Tibial nerve (tissue), 3 donors: Measurements from ENCODE around the gene SNAPC3.

Experiments
- POLR2A ChIP-seq, 2 donors: fragments of 450-650 bp; IDR thresholded peaks; one replicate each; pipeline ENCODE4 v1.6.1; 2017; ENCODE audit warnings: antibody characterized with exemption in 2 of 2, mild to moderate bottlenecking in 2 of 2, moderate library complexity in 2 of 2
- TF ChIP-seq, protein P1 (sequence below), 5 experiments: fragments of 200-600 bp in 3 of 5; fragments of 450-650 bp in 2 of 5; sonication (generic) in 3 of 5; IDR thresholded peaks; one replicate each; pipeline ENCODE4 v1.5.1; 2016 to 2019; ENCODE audit warnings: antibody characterized with exemption in 5 of 5, mild to moderate bottlenecking in 3 of 5, moderate library complexity in 2 of 5

DNA sequence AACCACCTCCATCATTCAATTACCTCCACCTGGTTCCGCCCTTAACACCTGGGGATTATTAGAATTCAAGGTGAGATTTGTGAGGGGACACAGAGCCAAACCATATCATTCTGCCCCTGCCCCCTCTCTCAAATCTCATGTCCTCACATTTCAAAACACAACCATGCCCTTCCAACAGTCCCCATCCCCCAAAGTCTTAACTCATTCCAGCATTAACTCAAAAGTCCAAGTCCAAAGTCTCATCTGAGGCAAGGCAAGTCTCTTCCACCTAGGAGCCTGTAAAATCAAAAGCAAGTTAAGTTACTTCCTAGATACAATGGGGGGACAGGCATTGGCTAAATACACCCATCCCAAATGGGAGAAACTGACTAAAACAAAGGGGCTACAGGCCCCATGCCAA, 69.3 kb downstream of the SNAPC3 start:
- TF ChIP-seq, protein P1, sequence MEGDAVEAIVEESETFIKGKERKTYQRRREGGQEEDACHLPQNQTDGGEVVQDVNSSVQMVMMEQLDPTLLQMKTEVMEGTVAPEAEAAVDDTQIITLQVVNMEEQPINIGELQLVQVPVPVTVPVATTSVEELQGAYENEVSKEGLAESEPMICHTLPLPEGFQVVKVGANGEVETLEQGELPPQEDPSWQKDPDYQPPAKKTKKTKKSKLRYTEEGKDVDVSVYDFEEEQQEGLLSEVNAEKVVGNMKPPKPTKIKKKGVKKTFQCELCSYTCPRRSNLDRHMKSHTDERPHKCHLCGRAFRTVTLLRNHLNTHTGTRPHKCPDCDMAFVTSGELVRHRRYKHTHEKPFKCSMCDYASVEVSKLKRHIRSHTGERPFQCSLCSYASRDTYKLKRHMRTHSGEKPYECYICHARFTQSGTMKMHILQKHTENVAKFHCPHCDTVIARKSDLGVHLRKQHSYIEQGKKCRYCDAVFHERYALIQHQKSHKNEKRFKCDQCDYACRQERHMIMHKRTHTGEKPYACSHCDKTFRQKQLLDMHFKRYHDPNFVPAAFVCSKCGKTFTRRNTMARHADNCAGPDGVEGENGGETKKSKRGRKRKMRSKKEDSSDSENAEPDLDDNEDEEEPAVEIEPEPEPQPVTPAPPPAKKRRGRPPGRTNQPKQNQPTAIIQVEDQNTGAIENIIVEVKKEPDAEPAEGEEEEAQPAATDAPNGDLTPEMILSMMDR (IDR thresholded peaks at IDR 0.05) = no peak
- TF ChIP-seq POLR2A (IDR thresholded peaks at IDR 0.05) = no peak
